ENCODE data around the gene SBK3. TPM values are rescaled to one million over a fixed set of nuclear protein-coding genes. Genes with fewer than 3 reads are reported as not detected.
A peak's percentile ranks its signal among the peaks of the same experiment; 100 is the strongest.
"Not testable (repeated sequence)": the region's sequence is repeated elsewhere in the genome, so short reads cannot be mapped to it uniquely, and the experiment has no call there.

SBK3 gene
- total RNA-seq, 1 donor from 2014 or later = not detected

GRCh38 chr19:55576746-55577145, 31.4 kb upstream of the SBK3 start:
- DNase-seq (ENCODE audit: low spot score) = no peak

- DNase-seq (ENCODE audit: low spot score) = not testable (repeated sequence)
Observed at GRCh38 chr19:55573929-55574328, 28.6 kb upstream of the SBK3 start.

- not testable (repeated sequence) for DNase-seq (ENCODE audit: low spot score)
Observed at GRCh38 chr19:55569477-55569876, 24.1 kb upstream of the SBK3 start.

DNA sequence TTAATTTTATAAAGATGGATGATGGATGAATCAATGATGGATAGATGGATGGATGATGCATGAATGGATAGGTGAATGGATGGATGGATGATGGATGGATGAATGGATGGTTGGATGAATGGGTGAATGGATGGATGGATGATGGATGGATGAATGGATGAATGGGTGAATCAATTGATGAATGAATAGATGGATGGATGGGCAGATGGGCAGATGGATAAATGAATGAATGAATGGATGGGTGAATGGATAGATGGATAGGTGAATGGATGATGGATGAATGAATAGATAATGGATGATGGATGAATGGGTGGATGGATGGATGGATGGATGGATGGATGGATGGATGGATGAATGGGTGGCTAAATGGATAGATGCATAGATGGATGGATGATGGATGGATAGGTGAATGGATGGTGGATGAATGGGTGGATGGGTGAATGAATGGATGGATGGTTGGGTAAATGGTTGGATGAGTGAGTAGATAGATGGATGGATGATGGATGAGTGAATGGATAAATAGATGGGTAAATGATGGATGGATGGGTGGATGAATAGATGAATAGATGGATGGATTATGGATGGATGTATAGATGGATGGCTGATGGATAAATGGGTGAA, 22.5 kb upstream of the SBK3 start:
- DNase-seq (ENCODE audit: low spot score) = no peak

- DNase-seq (ENCODE audit: low spot score) = no peak
Observed at GRCh38 chr19:55566823-55567222, 21.5 kb upstream of the SBK3 start.

DNA sequence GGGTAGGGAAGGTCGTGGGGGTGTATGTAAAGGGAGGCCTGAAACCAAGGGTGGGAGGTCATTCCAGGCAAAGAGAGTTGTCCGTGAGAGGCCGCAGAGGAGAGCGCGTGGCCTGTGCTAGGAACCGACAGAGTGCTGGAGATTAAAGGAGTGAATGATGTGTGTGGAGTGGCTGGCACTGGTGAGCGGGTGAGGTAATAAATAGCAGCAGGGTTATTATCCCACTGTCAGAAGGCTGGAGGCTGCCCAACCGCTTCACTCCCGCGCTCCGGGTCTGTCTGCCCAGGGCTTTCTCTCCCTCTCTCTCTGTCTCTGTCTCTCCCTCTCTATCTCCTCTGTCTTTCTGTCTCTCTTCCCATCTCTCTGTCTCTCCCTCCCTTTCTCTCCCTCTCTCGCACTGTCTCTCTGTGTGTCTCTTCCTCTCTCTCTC, 17.9 kb upstream of the SBK3 start:
- DNase-seq (ENCODE audit: low spot score) = peak; percentile 78

DNA sequence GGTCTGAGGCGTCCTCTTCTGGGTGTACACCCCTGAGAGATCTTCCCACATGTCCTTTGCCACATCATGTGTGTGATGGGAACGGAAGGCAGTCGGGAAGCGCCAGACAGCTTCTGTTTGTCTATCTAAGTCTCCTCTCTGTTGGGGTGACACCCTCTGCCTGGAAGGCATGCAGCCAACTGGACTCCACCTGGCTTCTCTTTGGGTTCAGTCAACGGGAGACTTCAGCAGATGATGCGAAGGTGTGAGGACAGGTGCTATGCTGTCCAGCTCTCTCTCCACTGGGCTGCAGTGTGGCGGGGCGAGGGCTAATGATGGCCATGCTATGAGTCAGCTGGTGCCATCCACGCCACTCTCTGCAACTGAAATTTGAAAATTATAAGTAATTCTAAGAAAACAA, 14.3 kb upstream of the SBK3 start:
- DNase-seq (ENCODE audit: low spot score) = no peak

- no peak for DNase-seq (ENCODE audit: low spot score)
Observed at GRCh38 chr19:55554741-55555152, 9.4 kb upstream of the SBK3 start.

- no peak for DNase-seq (ENCODE audit: low spot score)
Observed at GRCh38 chr19:55554302-55554701, 9.0 kb upstream of the SBK3 start.

- no peak for DNase-seq (ENCODE audit: low spot score)
Observed at GRCh38 chr19:55553217-55554182, 8.2 kb upstream of the SBK3 start.

GRCh38 chr19:55552620-55553019, 7.3 kb upstream of the SBK3 start:
- DNase-seq (ENCODE audit: low spot score) = peak; percentile 39

- no peak for DNase-seq (ENCODE audit: low spot score)
Observed at GRCh38 chr19:55552206-55552605, 6.9 kb upstream of the SBK3 start.

- no peak for DNase-seq (ENCODE audit: low spot score)
Observed at GRCh38 chr19:55550321-55550650, 4.9 kb upstream of the SBK3 start.

GRCh38 chr19:55549500-55550320, 4.4 kb upstream of the SBK3 start:
- peak; percentile 18 for DNase-seq (ENCODE audit: low spot score)

- DNase-seq (ENCODE audit: low spot score) = peak; percentile 53
Observed at GRCh38 chr19:55546822-55547614, 1.7 kb upstream of the SBK3 start.

GRCh38 chr19:55546011-55546410, 668 bp upstream of the SBK3 start:
- DNase-seq (ENCODE audit: low spot score) = no peak

GRCh38 chr19:55544776-55545439, 435 bp downstream of the SBK3 start:
- no peak for DNase-seq (ENCODE audit: low spot score)

GRCh38 chr19:55544014-55544413, 1.3 kb downstream of the SBK3 start:
- DNase-seq (ENCODE audit: low spot score) = no peak

GRCh38 chr19:55543567-55543966, 1.8 kb downstream of the SBK3 start:
- DNase-seq (ENCODE audit: low spot score) = no peak

GRCh38 chr19:55542292-55542855, 3.0 kb downstream of the SBK3 start:
- no peak for DNase-seq (ENCODE audit: low spot score)

Measured in umbilical cord (tissue), 2 donors.